GM12878 (cell line): ENCODE results near the gene MANBA. TPM values are rescaled to one million over a fixed set of nuclear protein-coding genes. Genes with fewer than 3 reads are reported as not detected.

Experiments
- ATAC-seq: fragments of 200-7000 bp; cut with Tn5 transposase; 3 replicates; pipeline ENCODE4 v1.9.1; 2020; ENCODE audit warnings: mild to moderate bottlenecking, moderate library complexity
- BruUV-seq: library from RNA; stranded (reverse); fragments of 400-500 nt; replicated peaks from 2 replicates; lab custom pipeline; 2021; lab: Mats Ljungman, UMichigan
- CTCF ChIA-PET: fragments of 300-600 bp; sonication (Branson Sonifier 250); formaldehyde crosslinking; extraction: SDS; loops from one replicate; lab custom pipeline; 2021; ENCODE audit warnings: inconsistent platforms; lab: Yijun Ruan, JAX
- POLR2A ChIA-PET: fragments of 350-600 bp; formaldehyde crosslinking; extraction: SDS; loops from one replicate; lab custom pipeline; 2021; ENCODE audit warnings: inconsistent platforms; lab: Charles Lee
- RAD21 ChIA-PET: fragments of 300-600 bp; sonication (Branson Sonifier 250); formaldehyde crosslinking; loops from one replicate; lab custom pipeline; 2023; ENCODE audit warnings: antibody characterized with exemption; ENCODE audit not compliant: unreplicated experiment; lab: Charles Lee
- SMC1A ChIA-PET: fragments of 300-600 bp; sonication (Branson Sonifier 250); formaldehyde crosslinking; loops from one replicate; lab custom pipeline; 2023; ENCODE audit not compliant: unreplicated experiment, uncharacterized antibody; lab: Charles Lee
- DNase-seq: peaks from one replicate; pipeline ENCODE4 v3.0.0-alpha.2; 2011; ENCODE audit warnings: low read depth, low spot score
- FAIRE-seq: peaks from 3 replicates; lab custom pipeline; 2011; peaks lifted over from hg19 to GRCh38; lab: Jason Lieb, UNC
- H2AFZ ChIP-seq: 2 replicates; pipeline ENCODE4 v1.6.0; 2011; ENCODE audit warnings: low read depth, low read length, control low read depth; ENCODE audit not compliant: control insufficient read depth
- H3K27ac ChIP-seq: 2 replicates; pipeline ENCODE4 v1.5.1; 2011; ENCODE audit warnings: control low read depth; ENCODE audit not compliant: control insufficient read depth, insufficient read depth
- H3K27me3 ChIP-seq, 2 experiments: replicated peaks in 1 of 2; 2 replicates each; pipeline versions ENCODE4 v1.6.0 to v1.6.1; 2011; ENCODE audit warnings: low read length in 1 of 2; ENCODE audit not compliant: control insufficient read depth in 2 of 2, insufficient read depth in 2 of 2
- H3K36me3 ChIP-seq, 2 experiments: 2 replicates each; pipeline ENCODE4 v1.5.1; 2011; ENCODE audit warnings: low read length in 1 of 2; ENCODE audit not compliant: control insufficient read depth in 2 of 2, insufficient read depth in 2 of 2
- H3K4me1 ChIP-seq: 2 replicates; pipeline ENCODE4 v1.6.1; 2011; ENCODE audit warnings: mild to moderate bottlenecking, low read length, moderate library complexity, mixed read lengths; ENCODE audit not compliant: control insufficient read depth, insufficient read depth
- H3K4me2 ChIP-seq: 2 replicates; pipeline ENCODE4 v1.6.0; 2011; ENCODE audit warnings: control low read depth; ENCODE audit not compliant: control insufficient read depth, insufficient read depth
- H3K4me3 ChIP-seq: fragments of 200-600 bp; sonication (generic); 2 replicates; pipeline ENCODE4 v1.5.1; 2016
- H3K79me2 ChIP-seq: 2 replicates; pipeline ENCODE4 v1.6.0; 2011; ENCODE audit warnings: low read length; ENCODE audit not compliant: control insufficient read depth, insufficient read depth
- H3K9ac ChIP-seq: 2 replicates; pipeline ENCODE4 v1.8.0; 2011; ENCODE audit warnings: low read length, control low read depth, mixed read lengths; ENCODE audit not compliant: control insufficient read depth, insufficient read depth
- H3K9me3 ChIP-seq: replicated peaks from 3 replicates; pipeline ENCODE4 v1.5.1; 2011; ENCODE audit warnings: mild to moderate bottlenecking, low read length; ENCODE audit not compliant: control insufficient read depth, insufficient read depth
- H4K20me1 ChIP-seq: 2 replicates; pipeline ENCODE4 v1.6.0; 2011; ENCODE audit not compliant: control insufficient read depth, insufficient read depth
- CREM ChIP-seq: IDR thresholded peaks from 2 replicates; pipeline ENCODE4 v1.6.1; 2014; ENCODE audit warnings: antibody characterized with exemption, low read depth
- E2F8 ChIP-seq: fragments of 450-650 bp; IDR thresholded peaks from 2 replicates; pipeline ENCODE4 v1.6.1; 2018; ENCODE audit warnings: mild to moderate bottlenecking, low read depth, moderate library complexity; ENCODE audit not compliant: partially characterized antibody
- E4F1 ChIP-seq: fragments of 450-650 bp; IDR thresholded peaks from 2 replicates; pipeline ENCODE4 v1.6.1; 2018; ENCODE audit warnings: borderline replicate concordance, mild to moderate bottlenecking; ENCODE audit not compliant: partially characterized antibody
- ELK1 ChIP-seq: IDR thresholded peaks from 2 replicates; pipeline ENCODE4 v1.6.1; 2012; ENCODE audit warnings: low read depth, low read length, improper control_type of control experiment
- HCFC1 ChIP-seq: fragments of 150-350 bp; IDR thresholded peaks from 2 replicates; pipeline ENCODE4 v1.6.1; 2014; ENCODE audit warnings: low read length
- IRF5 ChIP-seq: fragments of 450-650 bp; IDR thresholded peaks from 2 replicates; pipeline ENCODE4 v1.6.1; 2017; ENCODE audit warnings: borderline replicate concordance
- KAT2A ChIP-seq: conservative IDR thresholded peaks from 2 replicates; pipeline ENCODE4 v1.6.1; 2011; ENCODE audit warnings: low read depth, low read length; ENCODE audit not compliant: control insufficient read depth
- POU2F2 ChIP-seq: IDR thresholded peaks from 3 replicates; pipeline ENCODE4 v1.6.1; 2011; ENCODE audit warnings: low read depth, mild to moderate bottlenecking, low read length, borderline replicate concordance
- RBBP5 ChIP-seq: fragments of 200-600 bp; sonication (generic); conservative IDR thresholded peaks from 2 replicates; pipeline ENCODE4 v1.6.1; 2016
- ZBTB11 ChIP-seq: fragments of 450-650 bp; formaldehyde crosslinking; IDR thresholded peaks from 2 replicates; pipeline ENCODE4 v1.5.0; 2022; ENCODE audit warnings: mild to moderate bottlenecking, missing genetic modification characterization
- ZNF622 ChIP-seq: fragments of 450-650 bp; IDR thresholded peaks from 2 replicates; pipeline ENCODE4 v1.6.1; 2017; ENCODE audit warnings: mild to moderate bottlenecking, inconsistent platforms
- WGBS: methylation state at CpG from one replicate; pipeline ENCODE4 v1.1.6; 2016; ENCODE audit warnings: low lambda C conversion rate; ENCODE audit not compliant: insufficient replicate concordance, insufficient coverage; ENCODE audit errors: missing lambda C conversion rate; 5-methylcytosine and 5-hydroxymethylcytosine counted together
- in situ Hi-C: fragments of 300-500 bp; cut with MboI; formaldehyde crosslinking; loops from 9 replicates; pipeline ENCODE4 v1.14.3; 2018; ENCODE audit warnings: mixed read lengths
- intact Hi-C: fragments of 100-400 bp; cut with micrococcal nuclease; formaldehyde crosslinking; loops from one replicate; pipeline ENCODE4 v1.14.2; 2022; ENCODE audit not compliant: unreplicated experiment
- polyA plus RNA-seq, 11 experiments: library from polyadenylated mRNA; depleted of rRNA in 4 of 11; unstranded in 6 of 11; stranded (reverse) in 5 of 11; fragments of >200 nt; fragmentation: Nextera tagmentation in 4 of 11; fragmentation: Illumina TruSeq in 1 of 11; extraction: Ambion mirVana in 4 of 11; extraction: Trizol in 1 of 11; gene quantifications; 1 replicate in 1 of 11; 2 replicates in 10 of 11; pipeline versions ENCODE4 v1.2.1 to v1.2.3, GENCODE V29; 2011 to 2016; ENCODE audit warnings: inconsistent platforms in 2 of 11, missing spikeins in 2 of 11, low read depth in 1 of 11
- total RNA-seq, 4 experiments: library from RNA; depleted of rRNA in 3 of 4; stranded (reverse); fragments of >200 nt in 3 of 4; fragmentation: Illumina TruSeq in 1 of 4; extraction: Trizol in 1 of 4; gene quantifications; 2 replicates each; pipeline versions ENCODE4 v1.2.1 to v1.2.3, GENCODE V29; 2013 to 2021

MANBA gene
- total and polyA plus RNA-seq, 10 of the 15 experiments (the other 5 are each of a cell fraction or from before 2014, with no cell fraction given), result 3.8 to 19.0 (median 12.5) TPM

- no TSS peak for BruUV-seq
- no peak overlapping the region for H3K4me2 ChIP-seq
- ChIA-PET SMC1A (interaction anchor here (1.5 kb wide), 1 partner anchor 9 kb away, joined by 3 read pairs; no protein-coding TSS in a partner anchor), RAD21 (no interaction called here), POLR2A (interaction anchor here (1.0 kb wide), 1 partner anchor 9 kb away, joined by 3 read pairs; no protein-coding TSS in a partner anchor), CTCF (interaction anchor here (1.5 kb wide), 1 partner anchor 13 kb away, joined by 3 read pairs; no protein-coding TSS in a partner anchor)
- intact Hi-C loops (loop anchor here (5.0 to 10.0 kb wide), 3 partner anchors 165 to 372 kb away; partner anchors contain the start of gene SLC39A8), in situ Hi-C loops (loop anchor here (10.0 to 25.0 kb wide), 2 partner anchors 465 to 1158 kb away; partner anchors contain the start of gene BDH2)
- DNase-seq (no peak), ATAC-seq (no peak), FAIRE-seq (no peak)
- peaks cover 3% of the 10 kb centered on the region; the same call in 1 of the 2 replicates for H3K4me1 ChIP-seq
- no peak overlapping the region for H3K27ac ChIP-seq
- H3K9ac ChIP-seq, result no peak overlapping the region
- no peak overlapping the region for H2AFZ ChIP-seq
- H4K20me1 ChIP-seq, result no peaks in the 10 kb centered on the region
- peaks cover 0 to 11% of the 10 kb centered on the region in 2 experiments; a peak in 3 of 4 replicates for H3K36me3 ChIP-seq
- H3K9me3 ChIP-seq, result no peaks in the 10 kb centered on the region
- H3K4me3 ChIP-seq, result no peak overlapping the region
- H3K27me3 ChIP-seq, result no peaks in the 10 kb centered on the region
- H3K79me2 ChIP-seq, result no peaks in the 10 kb centered on the region
- WGBS, result 91% methylated on average over 13 of the region's 13 CpGs
- TF ChIP-seq ELK1 (no peak), HCFC1 (no peak), KAT2A (no peak), ZBTB11 (no peak), E2F8 (no peak), POU2F2 (no peak), CREM (no peak), IRF5 (no peak), ZNF622 (no peak), RBBP5 (no peak), E4F1 (no peak)
Measured at GRCh38 chr4:102629673-102630072, 131.1 kb downstream of the MANBA start.
